HG02884 (cell line): ENCODE results near the gene AGXT.

Experiments used
- ATAC-seq: cut with Tn5 transposase; IDR thresholded peaks from one replicate; pipeline ENCODE4 v1.9.1; 2021; ENCODE audit warnings: mild to moderate bottlenecking, moderate library complexity; ENCODE audit not compliant: unreplicated experiment

AGXT gene

GRCh38 chr2:240912878-240913809, 44.5 kb downstream of the AGXT start:
- no peak for ATAC-seq

DNA sequence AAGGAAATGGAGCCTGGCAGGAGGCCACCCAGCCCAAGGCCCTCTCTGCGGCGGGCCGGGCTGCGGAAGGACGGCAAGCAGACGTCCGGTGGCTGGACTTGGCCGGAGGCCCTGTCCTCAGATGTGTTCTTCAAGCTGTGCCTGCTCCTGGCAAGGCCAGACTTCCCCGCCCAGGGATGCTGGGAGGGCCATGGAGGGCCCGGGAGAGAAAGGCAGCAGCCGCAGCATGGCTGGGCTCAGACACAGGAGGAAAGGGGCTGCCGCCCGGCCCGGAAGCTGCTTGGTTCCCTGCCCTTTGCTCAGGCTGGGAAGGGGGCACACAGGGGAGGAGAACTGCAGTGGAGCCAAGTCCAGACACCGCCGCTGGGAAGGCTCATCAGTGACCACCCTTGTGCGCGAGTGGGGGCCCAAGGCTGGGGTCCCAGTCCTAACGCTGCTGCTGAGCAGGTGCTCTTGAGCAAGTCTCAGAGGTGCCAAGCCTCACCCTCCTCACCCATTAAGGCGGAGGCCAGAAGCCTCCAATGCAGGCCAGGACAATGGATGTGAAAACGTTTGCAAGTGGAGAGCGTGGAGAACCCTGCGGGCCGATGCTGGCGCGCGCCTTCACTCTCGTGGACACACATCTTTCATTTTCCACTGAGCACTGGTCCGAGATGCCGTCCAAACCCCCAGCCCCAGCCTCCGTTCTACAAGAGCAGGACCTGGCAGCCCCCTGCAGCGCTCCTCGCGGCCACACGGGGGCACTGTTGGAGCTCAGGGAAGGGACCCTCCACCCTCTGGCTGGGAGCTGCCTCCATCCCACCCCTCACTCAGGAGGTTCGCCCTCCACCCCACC, 45.4 kb downstream of the AGXT start:
- ATAC-seq: no peak

GRCh38 chr2:240914645-240915525, 46.3 kb downstream of the AGXT start:
- no peak for ATAC-seq

- ATAC-seq: no peak
These were observed 47.1 kb downstream of the AGXT start for GRCh38 chr2:240915526-240916341.

- ATAC-seq: no peak
These were observed 48.0 kb downstream of the AGXT start for GRCh38 chr2:240916571-240917008.

DNA sequence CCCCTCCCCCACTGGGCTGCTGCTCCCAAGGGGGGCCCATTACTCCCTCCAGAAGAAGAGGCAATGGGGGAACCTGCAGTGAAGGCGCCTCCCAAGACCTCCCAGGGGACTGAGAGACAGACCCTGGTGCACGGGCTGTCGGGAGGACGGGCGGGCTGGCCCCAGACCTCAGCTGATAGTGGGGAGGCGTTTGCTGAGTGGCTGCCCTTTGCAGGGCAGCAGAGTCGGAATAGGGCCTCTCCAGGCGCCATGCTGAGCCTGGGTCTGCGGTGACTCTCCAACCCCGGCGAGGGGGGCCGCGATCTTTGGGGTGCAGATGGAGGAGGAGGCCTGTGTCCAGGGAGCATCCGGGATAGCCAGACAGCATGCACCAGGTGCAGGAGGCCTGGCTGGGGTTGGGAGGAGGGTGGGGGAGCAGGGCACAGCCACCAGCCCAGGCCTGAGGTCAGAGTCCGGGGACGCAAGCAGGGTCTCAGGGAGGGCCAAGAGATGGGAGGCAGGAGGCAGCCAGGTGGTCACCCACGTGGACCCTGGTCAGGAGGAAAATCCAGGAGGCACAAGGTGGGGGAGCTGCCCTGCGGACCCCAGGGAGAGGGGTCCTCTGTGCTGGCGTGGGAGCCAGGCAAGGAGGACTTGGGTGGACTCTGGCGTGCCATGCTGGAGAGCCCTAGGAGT, 48.5 kb downstream of the AGXT start:
- ATAC-seq: no peak

DNA sequence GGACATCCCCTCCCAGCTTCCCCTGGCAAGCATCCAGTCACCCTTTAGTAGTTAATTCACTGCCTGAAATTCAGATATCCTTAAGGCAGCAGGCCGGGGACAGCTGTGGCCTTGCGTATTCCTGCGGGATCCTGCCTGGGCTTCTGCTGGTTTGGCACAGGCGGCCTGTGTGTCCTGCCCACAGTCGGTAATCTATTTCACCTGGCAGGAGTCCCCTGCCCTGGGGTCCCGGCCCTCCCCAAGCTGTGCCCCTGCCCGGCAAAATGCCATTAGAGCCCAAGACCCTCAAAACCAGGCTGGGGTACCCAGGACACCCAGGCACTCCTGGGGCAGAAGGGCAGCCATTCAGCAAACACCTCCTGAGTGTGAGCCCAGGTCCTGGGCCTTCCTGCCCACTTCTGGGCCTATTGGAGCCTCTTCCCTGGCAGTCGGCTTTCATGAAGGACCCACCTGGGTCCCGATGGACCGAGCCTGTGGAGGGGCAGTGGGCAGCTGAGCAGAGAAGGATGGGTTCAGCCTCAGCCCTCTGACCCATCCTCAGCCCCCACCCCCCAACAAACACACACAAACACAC, 49.1 kb downstream of the AGXT start:
- no peak for ATAC-seq

DNA sequence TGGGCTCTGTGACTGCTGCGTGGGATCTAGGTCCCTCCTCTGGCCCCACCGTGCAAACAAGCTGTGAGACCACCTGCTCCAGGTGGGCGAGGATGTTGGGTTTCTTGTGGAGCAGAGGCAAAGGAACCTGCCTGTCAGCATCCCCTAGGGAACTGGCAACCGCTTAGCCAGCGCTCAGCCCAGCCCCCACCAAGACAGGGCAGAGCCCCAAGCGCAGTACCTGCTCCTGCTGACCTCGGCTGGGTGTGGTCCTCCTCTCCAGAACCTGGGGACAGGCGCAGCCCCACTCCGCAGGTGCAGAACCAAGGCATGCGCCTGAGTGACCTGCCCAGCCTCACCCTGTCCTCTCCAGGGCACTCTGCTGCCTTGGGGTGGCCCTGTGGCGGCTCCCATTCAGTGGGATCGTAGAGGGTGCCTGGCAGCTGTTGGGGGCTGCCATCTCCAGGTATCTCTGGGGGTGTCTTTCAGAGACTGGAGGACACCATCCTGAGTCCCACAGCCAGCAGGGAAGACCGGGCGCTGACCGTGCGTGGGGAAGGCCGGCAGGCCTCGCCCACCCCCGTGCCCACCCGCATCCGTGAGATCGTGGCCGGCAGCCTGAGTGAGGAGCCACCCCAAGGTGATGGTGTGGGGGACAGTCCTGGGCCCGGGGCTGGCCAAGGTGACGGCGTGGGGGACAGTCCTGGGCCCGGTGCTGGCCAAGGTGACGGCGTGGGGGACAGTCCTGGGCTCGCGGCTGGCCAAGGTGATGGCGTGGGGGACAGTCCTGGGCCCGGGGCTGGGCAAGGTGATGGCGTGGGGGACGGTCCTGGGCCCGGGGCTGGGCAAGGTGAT, 49.9 kb downstream of the AGXT start:
- no peak for ATAC-seq

- ATAC-seq: no peak
These were observed 50.6 kb downstream of the AGXT start for GRCh38 chr2:240919161-240919781.

DNA sequence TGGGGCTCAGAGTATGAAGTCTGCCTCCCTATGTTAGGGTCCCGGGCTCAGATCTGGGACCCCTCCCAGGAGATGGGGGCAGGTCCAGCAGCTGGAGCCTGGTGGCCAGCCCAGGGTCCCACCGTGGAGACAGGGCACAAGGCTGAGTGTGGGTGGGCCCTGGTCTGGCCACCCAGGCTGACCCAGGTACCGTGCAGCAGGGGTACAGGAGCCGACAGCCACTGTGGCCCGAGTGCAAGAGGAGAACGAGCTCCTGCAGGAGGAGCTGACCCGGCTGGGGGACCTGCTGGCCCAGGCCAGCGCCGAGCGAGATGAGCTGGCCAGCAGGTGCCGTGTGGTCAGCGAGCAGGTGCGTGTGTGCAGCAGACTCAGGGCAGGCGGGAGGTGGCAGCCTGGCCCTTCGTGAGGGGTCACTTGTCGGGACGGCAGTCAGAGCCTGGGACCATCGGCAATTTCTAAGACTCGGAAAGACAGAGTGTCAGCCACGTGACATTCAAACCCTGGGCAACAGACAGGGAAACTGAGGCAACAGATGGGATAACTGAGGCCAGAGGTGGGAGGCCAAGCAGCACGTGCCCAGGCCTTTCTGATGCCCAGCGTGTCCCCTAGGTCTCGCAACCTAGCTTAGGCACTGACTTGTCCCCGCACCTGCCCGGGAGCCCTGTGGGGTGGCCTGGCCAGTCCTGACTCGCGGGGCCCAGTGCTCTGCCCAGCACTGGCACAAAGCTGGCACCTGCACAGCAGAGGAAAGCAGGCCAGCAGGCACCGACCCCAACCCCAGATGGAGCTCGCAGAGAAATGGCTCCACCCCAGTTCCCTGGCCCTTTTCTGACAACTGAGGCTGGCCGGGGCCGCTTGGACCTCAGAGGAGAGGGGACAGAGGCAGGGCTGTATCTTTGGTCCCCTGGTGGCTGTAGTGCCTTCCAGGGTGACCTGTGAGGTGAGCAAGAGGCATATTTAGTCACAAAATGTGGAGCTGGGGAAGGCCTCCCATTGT, 51.5 kb downstream of the AGXT start:
- no peak for ATAC-seq

GRCh38 chr2:240920783-240921231, 52.2 kb downstream of the AGXT start:
- ATAC-seq: no peak

- ATAC-seq: no peak
These were observed 52.8 kb downstream of the AGXT start for GRCh38 chr2:240921311-240921994.

DNA sequence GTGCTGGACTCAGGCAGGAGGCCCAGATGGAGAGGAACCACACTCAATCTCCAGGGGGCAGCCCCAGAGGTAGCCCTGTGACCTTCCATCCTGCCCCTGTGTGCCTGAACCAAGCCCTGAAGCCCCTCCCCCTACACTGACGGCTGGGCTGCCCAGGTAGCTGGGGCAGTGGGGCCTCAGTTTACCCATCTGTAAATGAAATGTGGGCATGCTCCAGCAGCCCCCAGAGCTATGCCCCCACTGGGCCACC, 53.3 kb downstream of the AGXT start:
- ATAC-seq: no peak

GRCh38 chr2:240922245-240922981, 53.8 kb downstream of the AGXT start:
- no peak for ATAC-seq

DNA sequence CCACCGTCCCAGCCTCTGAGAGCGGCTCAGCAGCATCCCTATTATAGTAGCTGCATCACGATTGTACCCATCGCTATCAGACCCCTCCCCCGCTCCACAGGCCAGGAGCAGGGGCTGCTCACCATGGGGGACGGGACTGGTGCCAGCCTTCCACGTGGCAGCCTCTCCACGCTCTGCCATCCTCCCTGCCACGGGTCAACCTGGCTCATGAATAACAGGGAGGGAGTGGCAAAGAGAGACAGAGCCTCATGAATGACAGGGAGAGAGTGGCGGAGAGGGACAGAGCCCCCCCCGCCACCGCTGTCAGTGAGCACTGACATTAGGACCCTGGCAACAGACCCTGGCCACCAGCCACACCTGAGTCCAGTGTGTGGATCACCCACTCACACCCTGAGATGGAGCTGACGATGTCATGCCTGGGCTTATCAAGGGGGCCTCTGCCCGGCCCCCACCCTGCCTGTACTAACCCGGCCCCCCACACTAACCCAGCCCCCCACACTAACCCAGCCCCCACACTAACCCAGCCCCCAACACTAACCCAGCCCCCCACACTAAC, 54.4 kb downstream of the AGXT start:
- no peak for ATAC-seq
